Measurements from ENCODE around the gene CSRP3.

CSRP3 gene

DNA sequence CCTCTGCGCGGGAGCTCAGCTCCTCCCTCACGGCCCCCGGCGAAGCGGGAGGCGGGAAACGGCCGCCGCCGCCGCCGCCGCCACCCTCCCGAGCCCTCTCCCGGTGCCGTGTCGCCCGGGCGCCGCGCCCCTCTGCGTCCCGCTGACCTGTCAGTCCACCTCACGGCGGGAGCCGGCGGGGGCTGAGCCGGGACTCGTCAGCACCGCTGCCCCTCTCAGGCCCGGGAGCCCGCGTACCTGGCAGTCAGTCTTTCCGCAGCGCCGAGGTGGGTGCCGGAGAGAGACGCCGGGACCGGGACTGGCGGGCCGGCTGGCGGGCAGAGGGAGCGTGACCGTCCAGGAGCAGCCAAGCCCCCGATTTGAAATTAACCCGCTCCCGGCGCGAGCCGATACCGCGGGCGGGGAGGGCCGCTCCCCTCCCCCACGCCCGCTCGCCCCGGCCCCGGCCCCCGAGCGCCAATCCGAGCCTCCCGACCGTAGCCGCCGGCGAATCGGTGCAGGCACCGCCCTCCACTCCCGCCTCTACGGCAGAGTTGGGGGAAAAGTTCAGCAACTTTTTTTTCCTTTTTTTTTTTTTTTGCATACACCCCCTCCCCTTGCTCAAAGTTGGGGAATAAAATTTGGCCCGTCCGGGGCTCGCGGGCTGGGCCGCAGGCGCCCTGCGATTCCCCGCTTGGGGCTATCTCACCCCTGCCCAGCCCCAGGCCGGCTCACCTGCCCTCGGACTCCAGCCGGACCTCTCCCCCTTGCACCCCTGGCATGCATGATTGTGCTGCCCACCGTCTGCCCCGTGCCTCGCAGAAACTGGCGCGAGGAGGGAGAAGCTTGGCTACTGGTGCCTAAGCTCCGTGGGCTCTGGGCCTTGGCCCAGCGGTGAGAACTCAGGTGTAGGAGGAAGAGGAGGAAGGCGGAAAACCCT is 39.7 kb upstream of the CSRP3 start:
- H3K4me3 ChIP-seq (ENCODE audit: insufficient read depth, low read depth, low read length, poor library complexity, severe bottlenecking): peak overlapping the region; percentile 73
- H3K27me3 ChIP-seq (replicated peaks; ENCODE audit: control insufficient read depth, insufficient read depth, low read length, poor library complexity, severe bottlenecking): peaks cover 16% of the 10 kb centered on the region
- no peaks in the 10 kb centered on the region for H3K9me3 ChIP-seq (ENCODE audit: control insufficient read depth, low read length)
- peaks cover 18% of the 10 kb centered on the region for H3K4me1 ChIP-seq (ENCODE audit: control insufficient read depth, insufficient read depth, low read length, poor library complexity, severe bottlenecking)
- H3K36me3 ChIP-seq (ENCODE audit: control insufficient read depth, insufficient read depth, low read length): no peaks in the 10 kb centered on the region
- H3K27ac ChIP-seq (ENCODE audit: insufficient read depth, low read length, poor library complexity, severe bottlenecking): no peak overlapping the region
- DNase-seq: no peak

DNA sequence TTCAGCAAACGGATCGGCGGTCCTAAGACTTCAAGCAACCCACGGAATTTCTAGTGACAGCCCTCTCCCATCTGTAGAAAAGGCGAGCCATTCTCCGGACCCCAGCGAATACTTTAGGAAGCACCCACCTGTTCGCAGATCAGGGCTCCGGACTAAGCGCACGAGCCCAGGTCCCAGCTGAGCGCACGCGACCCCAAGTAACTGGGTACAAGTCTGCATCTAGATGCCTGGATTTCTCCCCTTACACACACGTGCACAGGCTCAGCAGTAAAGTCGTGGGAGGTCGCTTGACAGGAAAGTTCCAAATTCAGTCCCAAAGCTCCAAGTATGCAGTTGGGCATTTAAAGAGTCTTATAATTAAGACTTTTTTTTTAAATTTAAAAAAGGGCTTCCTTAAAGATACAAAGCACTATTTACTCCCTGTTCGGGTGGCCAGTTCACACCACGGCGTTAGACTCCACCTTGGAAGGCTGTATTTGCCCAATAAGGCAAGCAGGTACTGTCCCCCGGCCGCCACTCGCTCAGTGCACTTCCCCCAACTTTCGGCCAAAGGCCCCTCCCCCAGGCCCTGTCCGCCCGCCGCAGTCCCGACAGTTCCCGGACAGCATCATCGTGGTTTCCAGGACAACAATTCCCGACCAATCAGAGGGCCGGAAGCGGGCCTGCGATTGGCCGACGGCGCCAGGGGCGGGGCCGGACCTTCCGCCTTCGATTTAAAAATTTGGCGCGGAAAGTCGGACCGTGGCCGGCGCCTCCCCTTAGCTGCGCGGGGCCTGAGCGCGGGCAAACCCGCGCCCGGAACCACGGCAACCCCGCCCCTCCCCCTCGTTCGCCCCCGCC is 38.9 kb upstream of the CSRP3 start, which contains the start of gene E2F8:
E2F8 (minus strand) TSS at position 526 of the 840 bp plus-strand sequence. CDS start 824 bp downstream, outside the sequence.
- H3K36me3 ChIP-seq (ENCODE audit: control insufficient read depth, insufficient read depth, low read length): no peaks in the 10 kb centered on the region
- no peak within 1 kb of the TSS for H3K27ac ChIP-seq (ENCODE audit: insufficient read depth, low read length, poor library complexity, severe bottlenecking)
- H3K4me1 ChIP-seq (ENCODE audit: control insufficient read depth, insufficient read depth, low read length, poor library complexity, severe bottlenecking): peaks cover 18% of the 10 kb centered on the region
- H3K27me3 ChIP-seq (replicated peaks; ENCODE audit: control insufficient read depth, insufficient read depth, low read length, poor library complexity, severe bottlenecking): peaks cover 16% of the 10 kb centered on the region
- peak within 1 kb of the TSS; percentile 73 for H3K4me3 ChIP-seq (ENCODE audit: insufficient read depth, low read depth, low read length, poor library complexity, severe bottlenecking)
- no peaks in the 10 kb centered on the region for H3K9me3 ChIP-seq (ENCODE audit: control insufficient read depth, low read length)
- peak; percentile 66 to 77 (median 67) for DNase-seq

DNA sequence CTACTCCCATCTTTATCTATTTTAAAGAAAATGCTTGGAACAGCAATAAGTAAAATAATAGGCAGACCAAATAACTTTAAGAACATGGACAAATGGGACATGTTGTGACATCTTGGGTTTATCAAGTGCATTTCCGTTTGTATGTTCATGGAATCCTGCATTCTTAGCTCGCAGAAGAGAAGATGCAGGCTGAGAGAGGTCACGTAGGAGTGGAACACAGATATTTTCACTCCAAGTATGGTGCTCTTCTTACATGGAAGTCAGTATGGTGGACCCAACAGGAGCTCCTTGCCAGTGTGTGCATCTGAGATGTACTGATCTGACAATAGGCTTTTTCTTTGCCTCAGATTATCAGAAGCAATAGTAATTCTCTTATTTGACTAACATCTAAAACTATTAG is 37.3 kb upstream of the CSRP3 start:
- no peaks in the 10 kb centered on the region for H3K9me3 ChIP-seq (ENCODE audit: control insufficient read depth, low read length)

DNA sequence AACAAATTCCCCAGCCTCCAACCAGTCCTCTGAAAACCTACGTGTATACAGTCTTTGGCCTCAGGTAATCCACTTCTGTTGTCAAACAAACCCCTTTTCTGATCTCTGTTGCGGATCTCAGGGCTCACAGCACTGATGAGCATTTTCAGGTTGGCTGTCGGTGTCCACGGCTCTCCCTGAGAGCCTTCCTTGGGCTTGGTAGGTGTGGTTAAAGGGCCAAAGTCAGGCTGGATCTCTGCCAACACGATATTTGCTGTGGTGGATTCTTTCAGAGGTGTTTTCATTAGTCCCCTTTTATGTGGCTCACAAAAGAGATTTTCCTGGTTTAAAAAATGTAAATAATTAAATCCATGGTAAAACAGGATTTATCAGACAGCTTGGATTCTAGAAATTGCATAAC is 36.0 kb upstream of the CSRP3 start:
- H3K27me3 ChIP-seq (replicated peaks; ENCODE audit: control insufficient read depth, insufficient read depth, low read length, poor library complexity, severe bottlenecking): peaks cover 16% of the 10 kb centered on the region
- H3K4me3 ChIP-seq (ENCODE audit: insufficient read depth, low read depth, low read length, poor library complexity, severe bottlenecking): no peak overlapping the region
- peaks cover 18% of the 10 kb centered on the region for H3K4me1 ChIP-seq (ENCODE audit: control insufficient read depth, insufficient read depth, low read length, poor library complexity, severe bottlenecking)
- no peaks in the 10 kb centered on the region for H3K9me3 ChIP-seq (ENCODE audit: control insufficient read depth, low read length)
- no peak overlapping the region for H3K27ac ChIP-seq (ENCODE audit: insufficient read depth, low read length, poor library complexity, severe bottlenecking)
- H3K36me3 ChIP-seq (ENCODE audit: control insufficient read depth, insufficient read depth, low read length): no peaks in the 10 kb centered on the region
- no peak for DNase-seq

More for the DNA sequence above, 37.3 kb upstream of the CSRP3 start:
- Histone ChIP-seq H3K4me3 (ENCODE audit: insufficient read depth, low read depth, low read length, poor library complexity, severe bottlenecking) (no peak overlapping the region), H3K27ac (ENCODE audit: insufficient read depth, low read length, poor library complexity, severe bottlenecking) (no peak overlapping the region), H3K27me3 (replicated peaks; ENCODE audit: control insufficient read depth, insufficient read depth, low read length, poor library complexity, severe bottlenecking) (peaks cover 16% of the 10 kb centered on the region), H3K4me1 (ENCODE audit: control insufficient read depth, insufficient read depth, low read length, poor library complexity, severe bottlenecking) (peaks cover 18% of the 10 kb centered on the region), H3K36me3 (ENCODE audit: control insufficient read depth, insufficient read depth, low read length) (no peaks in the 10 kb centered on the region)
- no peak for DNase-seq

DNA sequence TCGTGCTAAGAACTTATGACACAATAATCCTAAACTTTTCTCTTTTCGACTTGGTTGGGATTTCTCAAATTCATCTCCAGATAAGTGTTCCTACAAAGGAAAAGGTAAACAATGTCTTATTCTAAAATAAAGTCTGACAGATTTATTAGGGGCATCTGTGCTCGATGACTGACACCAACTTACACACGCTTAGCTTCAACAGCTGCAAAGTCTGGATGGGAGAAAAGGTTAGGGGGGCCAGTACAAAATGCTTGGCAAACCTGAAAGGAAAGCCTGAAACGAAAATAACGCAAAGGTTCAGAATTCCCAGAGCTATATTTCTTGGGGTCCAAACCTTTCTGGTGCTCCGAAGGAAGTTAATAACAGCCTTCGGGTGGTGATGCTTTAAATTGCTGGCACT is 35.6 kb upstream of the CSRP3 start:
- Histone ChIP-seq H3K27ac (ENCODE audit: insufficient read depth, low read length, poor library complexity, severe bottlenecking) (no peak overlapping the region), H3K4me3 (ENCODE audit: insufficient read depth, low read depth, low read length, poor library complexity, severe bottlenecking) (no peak overlapping the region), H3K4me1 (ENCODE audit: control insufficient read depth, insufficient read depth, low read length, poor library complexity, severe bottlenecking) (peaks cover 15% of the 10 kb centered on the region), H3K27me3 (replicated peaks; ENCODE audit: control insufficient read depth, insufficient read depth, low read length, poor library complexity, severe bottlenecking) (peaks cover 12% of the 10 kb centered on the region), H3K36me3 (ENCODE audit: control insufficient read depth, insufficient read depth, low read length) (no peaks in the 10 kb centered on the region), H3K9me3 (ENCODE audit: control insufficient read depth, low read length) (no peaks in the 10 kb centered on the region)
- no peak for DNase-seq

DNA sequence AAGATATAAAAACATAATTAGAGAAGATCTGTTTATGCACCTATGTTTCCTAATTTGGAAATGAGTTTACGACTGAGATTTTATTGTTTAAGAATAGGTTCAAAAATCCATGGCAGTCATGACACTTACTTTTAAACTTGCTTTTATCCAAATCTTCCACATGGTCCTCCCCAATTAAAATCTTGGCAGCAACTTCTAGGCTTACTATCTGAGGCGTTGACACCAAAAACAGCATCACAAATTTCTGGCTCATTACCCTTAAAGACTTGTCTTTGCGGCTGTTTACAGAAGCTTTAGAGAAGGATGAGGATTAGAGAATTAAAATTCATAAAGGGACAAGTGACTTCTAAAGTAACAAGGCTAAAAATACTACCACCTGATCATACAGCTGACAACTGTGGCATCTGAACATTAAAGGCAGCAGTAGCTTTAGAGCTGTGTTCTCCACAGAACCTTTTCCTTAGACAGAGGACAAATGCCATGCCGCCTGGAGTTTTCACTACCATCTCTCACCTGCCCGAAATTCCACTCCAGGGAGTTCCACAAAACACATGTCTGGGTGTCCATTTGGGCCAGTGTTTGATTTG is 32.5 kb upstream of the CSRP3 start:
- H3K4me3 ChIP-seq (ENCODE audit: insufficient read depth, low read depth, low read length, poor library complexity, severe bottlenecking): no peak overlapping the region
- H3K9me3 ChIP-seq (ENCODE audit: control insufficient read depth, low read length): no peaks in the 10 kb centered on the region
- DNase-seq: no peak
- H3K36me3 ChIP-seq (ENCODE audit: control insufficient read depth, insufficient read depth, low read length): no peaks in the 10 kb centered on the region
- H3K4me1 ChIP-seq (ENCODE audit: control insufficient read depth, insufficient read depth, low read length, poor library complexity, severe bottlenecking): no peaks in the 10 kb centered on the region
- no peak overlapping the region for H3K27ac ChIP-seq (ENCODE audit: insufficient read depth, low read length, poor library complexity, severe bottlenecking)
- H3K27me3 ChIP-seq (replicated peaks; ENCODE audit: control insufficient read depth, insufficient read depth, low read length, poor library complexity, severe bottlenecking): no peaks in the 10 kb centered on the region

DNA sequence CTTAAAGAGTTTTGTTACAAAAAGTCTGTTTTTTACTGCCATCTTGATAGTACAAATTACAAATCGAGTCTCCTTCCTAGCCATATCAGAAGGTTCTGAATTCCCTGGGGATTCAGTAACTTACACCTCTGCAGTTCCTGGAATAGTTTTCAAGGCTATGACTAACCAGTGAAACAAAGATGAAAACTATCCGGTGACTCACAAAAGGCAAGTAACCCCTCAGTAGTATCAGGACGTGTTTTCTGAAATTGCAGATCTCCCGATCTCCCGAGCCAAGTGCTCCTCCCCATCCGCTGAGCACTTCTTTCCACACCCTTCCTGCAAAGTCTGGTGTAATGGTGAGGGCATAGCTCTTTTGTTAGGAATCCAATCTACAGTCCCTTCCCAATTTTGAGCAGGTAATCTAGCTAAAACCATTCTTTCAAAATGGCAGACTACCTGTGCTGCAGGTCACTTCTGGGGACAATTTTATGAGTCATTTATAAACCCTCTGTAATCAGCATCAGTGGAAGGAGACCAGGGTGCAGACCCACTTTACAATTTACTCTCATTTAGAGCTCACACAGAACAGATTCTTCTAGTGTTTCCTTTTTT is 31.2 kb upstream of the CSRP3 start:
- no peaks in the 10 kb centered on the region for H3K9me3 ChIP-seq (ENCODE audit: control insufficient read depth, low read length)
- no peak for DNase-seq
- H3K27me3 ChIP-seq (replicated peaks; ENCODE audit: control insufficient read depth, insufficient read depth, low read length, poor library complexity, severe bottlenecking): no peaks in the 10 kb centered on the region
- no peaks in the 10 kb centered on the region for H3K4me1 ChIP-seq (ENCODE audit: control insufficient read depth, insufficient read depth, low read length, poor library complexity, severe bottlenecking)
- no peaks in the 10 kb centered on the region for H3K36me3 ChIP-seq (ENCODE audit: control insufficient read depth, insufficient read depth, low read length)
- no peak overlapping the region for H3K4me3 ChIP-seq (ENCODE audit: insufficient read depth, low read depth, low read length, poor library complexity, severe bottlenecking)
- no peak overlapping the region for H3K27ac ChIP-seq (ENCODE audit: insufficient read depth, low read length, poor library complexity, severe bottlenecking)

DNA sequence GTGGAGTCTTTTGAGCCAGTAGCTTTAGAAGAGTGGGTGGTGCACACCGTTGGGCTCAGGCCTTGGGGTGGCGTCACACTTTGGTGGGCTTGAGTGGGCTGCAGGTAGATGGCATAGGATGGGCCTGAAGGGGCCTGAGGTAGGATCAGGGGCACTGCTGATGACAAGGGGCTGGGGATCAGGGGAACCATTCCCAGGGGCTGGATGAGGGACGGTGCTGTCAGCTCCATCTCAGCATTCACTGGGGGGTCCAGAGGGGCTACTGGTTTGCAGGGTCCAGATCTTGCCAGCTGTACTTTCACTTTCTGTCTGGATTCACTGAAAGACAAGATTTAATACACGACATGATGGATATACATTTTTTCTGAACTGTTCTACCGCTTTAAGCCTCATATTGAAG is 27.9 kb upstream of the CSRP3 start:
- Histone ChIP-seq H3K9me3 (ENCODE audit: control insufficient read depth, low read length) (no peaks in the 10 kb centered on the region), H3K36me3 (ENCODE audit: control insufficient read depth, insufficient read depth, low read length) (no peaks in the 10 kb centered on the region), H3K27ac (ENCODE audit: insufficient read depth, low read length, poor library complexity, severe bottlenecking) (no peak overlapping the region), H3K4me1 (ENCODE audit: control insufficient read depth, insufficient read depth, low read length, poor library complexity, severe bottlenecking) (no peaks in the 10 kb centered on the region), H3K27me3 (replicated peaks; ENCODE audit: control insufficient read depth, insufficient read depth, low read length, poor library complexity, severe bottlenecking) (no peaks in the 10 kb centered on the region), H3K4me3 (ENCODE audit: insufficient read depth, low read depth, low read length, poor library complexity, severe bottlenecking) (no peak overlapping the region)
- DNase-seq: no peak

DNA sequence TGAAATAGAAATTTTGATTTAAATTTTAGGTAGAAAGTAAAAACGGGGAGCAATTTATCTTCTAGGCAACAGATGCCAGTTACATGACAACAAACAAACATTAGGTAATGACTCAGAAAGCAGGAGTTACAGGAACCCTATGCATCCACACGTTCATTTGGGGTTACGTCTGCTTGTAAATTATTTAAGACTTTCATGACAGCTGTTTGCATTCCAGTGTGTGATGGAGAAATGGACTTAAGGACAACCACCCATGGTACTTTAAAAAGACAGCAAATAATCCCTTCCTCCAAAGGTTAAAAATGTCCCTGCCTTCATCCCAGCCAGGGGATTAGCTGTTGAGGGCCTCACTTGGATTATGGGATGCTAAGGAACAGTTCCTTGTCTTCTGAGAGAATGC is 27.2 kb upstream of the CSRP3 start:
- H3K4me1 ChIP-seq (ENCODE audit: control insufficient read depth, insufficient read depth, low read length, poor library complexity, severe bottlenecking): no peaks in the 10 kb centered on the region
- no peak for DNase-seq
- H3K4me3 ChIP-seq (ENCODE audit: insufficient read depth, low read depth, low read length, poor library complexity, severe bottlenecking): no peak overlapping the region
- H3K27ac ChIP-seq (ENCODE audit: insufficient read depth, low read length, poor library complexity, severe bottlenecking): no peak overlapping the region
- H3K27me3 ChIP-seq (replicated peaks; ENCODE audit: control insufficient read depth, insufficient read depth, low read length, poor library complexity, severe bottlenecking): no peaks in the 10 kb centered on the region
- no peaks in the 10 kb centered on the region for H3K36me3 ChIP-seq (ENCODE audit: control insufficient read depth, insufficient read depth, low read length)
- H3K9me3 ChIP-seq (ENCODE audit: control insufficient read depth, low read length): no peaks in the 10 kb centered on the region
